ENCODE data around the gene MID1.

- no peak for TF ChIP-seq CTCF (IDR thresholded peaks at IDR 0.05)
- TF ChIP-seq POLR2A (IDR thresholded peaks at IDR 0.05) = no peak
Observed at GRCh38 chrX:10450229-10450958, 170.0 kb downstream of the MID1 start.

Measured in suprapubic skin (tissue), 3 donors.